GM12801 (cell line): Measurements from ENCODE around the gene OXNAD1.

Source experiments
- CTCF ChIP-seq: IDR thresholded peaks from one replicate; pipeline ENCODE4 v1.5.1; 2011; ENCODE audit warnings: control low read depth; ENCODE audit not compliant: insufficient read length; ENCODE audit errors: extremely low read depth

OXNAD1 gene

GRCh38 chr3:16229681-16230080 is 35.3 kb upstream of the OXNAD1 start:
- TF ChIP-seq CTCF, result no peak

- TF ChIP-seq CTCF, result no peak
These were observed 33.0 kb upstream of the OXNAD1 start for GRCh38 chr3:16231983-16232382.

- TF ChIP-seq CTCF, result no peak
These were observed 31.2 kb upstream of the OXNAD1 start for GRCh38 chr3:16233806-16234205.

DNA sequence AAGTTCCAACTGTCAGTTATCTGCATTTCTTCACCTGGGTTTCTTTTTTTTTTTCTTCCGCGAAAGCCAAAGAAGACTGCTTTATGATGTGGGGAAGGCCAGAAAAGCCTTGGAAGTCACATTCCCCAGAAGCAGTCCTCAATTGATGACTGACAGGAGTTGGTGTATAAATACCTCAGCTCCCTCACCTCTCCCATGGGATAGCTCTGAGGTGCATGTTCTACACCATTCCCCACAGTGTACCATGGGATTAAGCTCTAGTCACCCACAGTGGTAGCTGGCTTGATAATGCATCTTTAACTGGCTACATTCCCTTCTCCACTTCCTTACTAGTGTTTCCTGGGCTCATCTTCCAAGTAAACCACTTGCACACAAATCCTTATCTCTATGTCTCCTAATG is 30.7 kb upstream of the OXNAD1 start:
- TF ChIP-seq CTCF, result no peak

DNA sequence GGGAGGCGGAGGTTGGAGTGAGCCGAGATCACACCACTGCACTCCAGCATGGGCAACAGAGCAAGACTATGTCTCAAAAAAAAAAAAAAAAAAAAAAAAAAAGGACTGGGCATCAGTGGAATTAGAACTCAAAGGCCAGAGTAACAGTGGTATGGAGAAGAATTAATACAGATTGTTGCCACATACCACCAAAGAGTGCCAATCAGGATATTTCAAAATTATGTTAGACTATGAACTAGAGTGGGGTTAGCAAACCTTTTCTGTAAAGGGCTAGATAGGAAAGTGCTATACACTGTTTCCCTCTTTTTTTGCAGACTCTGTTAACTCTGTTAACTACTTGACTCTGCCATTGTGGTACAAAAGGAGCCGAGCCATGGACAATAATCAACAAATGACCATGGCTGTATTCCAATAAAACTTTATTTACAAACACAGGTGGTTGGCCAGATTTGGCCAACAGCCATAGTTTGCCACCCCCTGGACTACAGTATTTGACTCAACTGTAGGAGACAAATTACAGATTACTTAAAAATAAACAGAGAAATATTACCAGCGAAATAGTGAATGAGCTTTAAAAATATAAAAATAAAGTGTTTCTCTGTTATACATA is 28.9 kb upstream of the OXNAD1 start:
- no peak for TF ChIP-seq CTCF

DNA sequence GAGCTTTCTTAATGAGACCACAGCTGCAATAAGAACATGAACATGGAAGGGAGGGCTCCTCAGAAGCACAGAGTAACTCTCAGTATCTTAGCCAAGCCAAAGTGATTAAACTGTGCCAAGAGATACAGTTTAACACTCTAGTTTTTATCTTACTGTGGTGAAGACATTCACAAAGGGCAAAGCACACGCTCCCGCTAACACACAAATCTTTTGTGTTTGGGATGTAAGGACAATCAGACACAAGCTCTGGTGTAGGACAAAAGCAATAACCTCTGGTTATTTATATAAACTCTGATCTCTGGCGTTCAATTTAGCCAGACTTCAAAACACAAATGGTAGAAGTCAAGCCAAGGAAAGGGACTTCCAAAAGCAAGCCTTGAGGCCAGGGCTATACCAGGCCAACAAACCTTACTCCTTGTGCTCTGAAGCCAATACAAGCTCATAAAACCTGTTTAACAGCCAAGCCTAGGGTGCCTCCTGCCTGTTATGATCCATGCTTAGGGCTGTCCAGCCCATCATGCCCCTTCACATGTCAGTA is 28.1 kb upstream of the OXNAD1 start:
- TF ChIP-seq CTCF, result no peak

GRCh38 chr3:16239086-16239770 is 25.8 kb upstream of the OXNAD1 start:
- no peak for TF ChIP-seq CTCF
